GM13977 (cell line): ENCODE data around the gene MRPS9.

ENCODE experiments used
- DNase-seq: peaks from one replicate; pipeline ENCODE4 v3.0.0; 2012; ENCODE audit warnings: low spot score
- in situ Hi-C: fragments of 300-500 bp; cut with MboI; formaldehyde crosslinking; loops from one replicate; pipeline ENCODE4 v1.12.0; 2022; ENCODE audit warnings: low sequenced_read_pairs, low pct_unique_long_range_greater_than_20kb, mixed read lengths, inconsistent platforms; ENCODE audit not compliant: unreplicated experiment
- TF ChIP-seq, protein P1 (sequence below): IDR thresholded peaks from 2 replicates; pipeline ENCODE4 v1.5.1; 2012; ENCODE audit warnings: mild to moderate bottlenecking, control low read depth; ENCODE audit not compliant: insufficient read depth; ENCODE audit errors: extremely low read depth, missing control alignments

MRPS9 gene

GRCh38 chr2:105062158-105062557 is 24.3 kb downstream of the MRPS9 start:
- TF ChIP-seq, protein P1, sequence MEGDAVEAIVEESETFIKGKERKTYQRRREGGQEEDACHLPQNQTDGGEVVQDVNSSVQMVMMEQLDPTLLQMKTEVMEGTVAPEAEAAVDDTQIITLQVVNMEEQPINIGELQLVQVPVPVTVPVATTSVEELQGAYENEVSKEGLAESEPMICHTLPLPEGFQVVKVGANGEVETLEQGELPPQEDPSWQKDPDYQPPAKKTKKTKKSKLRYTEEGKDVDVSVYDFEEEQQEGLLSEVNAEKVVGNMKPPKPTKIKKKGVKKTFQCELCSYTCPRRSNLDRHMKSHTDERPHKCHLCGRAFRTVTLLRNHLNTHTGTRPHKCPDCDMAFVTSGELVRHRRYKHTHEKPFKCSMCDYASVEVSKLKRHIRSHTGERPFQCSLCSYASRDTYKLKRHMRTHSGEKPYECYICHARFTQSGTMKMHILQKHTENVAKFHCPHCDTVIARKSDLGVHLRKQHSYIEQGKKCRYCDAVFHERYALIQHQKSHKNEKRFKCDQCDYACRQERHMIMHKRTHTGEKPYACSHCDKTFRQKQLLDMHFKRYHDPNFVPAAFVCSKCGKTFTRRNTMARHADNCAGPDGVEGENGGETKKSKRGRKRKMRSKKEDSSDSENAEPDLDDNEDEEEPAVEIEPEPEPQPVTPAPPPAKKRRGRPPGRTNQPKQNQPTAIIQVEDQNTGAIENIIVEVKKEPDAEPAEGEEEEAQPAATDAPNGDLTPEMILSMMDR = no peak
- no peak for DNase-seq
- in situ Hi-C loops = no loop called here

- TF ChIP-seq, protein P1 = no peak
- no peak for DNase-seq
- in situ Hi-C loops = no loop called here
Observed at GRCh38 chr2:105068387-105068786, 30.5 kb downstream of the MRPS9 start.

DNA sequence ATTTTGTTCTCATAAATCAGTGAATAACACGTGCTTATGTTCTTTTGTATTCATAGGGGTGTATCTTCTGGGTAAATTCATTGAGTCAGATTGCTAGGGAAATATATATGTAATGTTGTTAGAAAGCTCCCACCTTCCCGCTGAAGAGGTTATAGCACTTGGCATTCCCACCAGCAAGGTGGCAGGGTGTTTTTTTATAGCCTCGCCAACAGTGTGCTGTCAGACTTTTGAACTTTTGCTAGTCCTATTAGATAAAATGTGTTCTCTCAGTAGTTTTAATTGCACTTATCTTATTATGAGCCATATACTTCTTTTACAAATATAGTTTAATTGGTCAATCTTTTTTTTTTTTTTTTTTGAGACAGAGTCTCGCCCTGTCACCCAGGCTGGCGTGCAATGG is 31.0 kb downstream of the MRPS9 start:
- TF ChIP-seq, protein P1 = no peak
- in situ Hi-C loops = no loop called here
- DNase-seq = no peak

DNA sequence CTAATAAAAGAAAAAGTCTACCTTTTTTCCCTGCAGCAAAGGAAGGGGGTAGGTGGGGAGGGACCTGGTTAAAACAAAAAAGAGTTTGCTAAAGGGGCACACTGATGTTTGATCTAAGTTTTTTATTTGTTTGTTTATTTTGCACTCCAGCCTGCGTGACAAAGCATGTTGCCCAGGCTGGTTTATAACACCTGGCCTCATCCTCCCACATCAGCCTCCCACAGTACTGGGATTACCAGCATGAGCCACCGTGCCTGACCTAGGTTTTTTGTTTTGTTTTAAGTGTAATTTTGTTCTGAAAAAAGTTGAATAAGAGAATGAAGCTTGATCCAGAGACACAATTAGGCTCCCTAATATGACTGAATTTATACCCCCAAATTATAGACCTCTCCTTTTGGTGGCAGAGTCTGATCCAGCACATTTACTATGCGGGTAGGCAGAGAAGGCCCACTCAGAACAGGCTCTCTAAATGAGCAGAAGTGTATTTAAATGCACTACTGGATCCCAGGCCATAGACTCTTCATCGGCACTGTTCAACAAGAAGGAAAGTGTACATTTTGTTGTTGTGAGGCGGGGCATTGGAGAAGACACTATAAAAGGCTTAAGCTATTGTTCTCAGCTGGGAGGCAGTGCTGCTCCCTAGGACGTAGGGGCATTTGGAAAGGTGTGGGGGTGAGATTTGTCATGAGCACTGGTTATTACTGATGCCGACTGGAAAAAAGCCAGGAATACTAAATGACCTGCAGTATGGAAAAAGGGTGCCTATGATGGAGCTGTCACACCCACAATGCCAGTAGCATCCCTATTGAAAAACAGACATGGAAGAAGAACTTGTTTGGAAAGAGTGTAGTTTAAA is 32.4 kb downstream of the MRPS9 start:
- in situ Hi-C loops = no loop called here
- TF ChIP-seq, protein P1 = no peak
- DNase-seq = no peak

- in situ Hi-C loops = no loop called here
- no peak for DNase-seq
- TF ChIP-seq, protein P1 = no peak
Observed at GRCh38 chr2:105071379-105071778, 33.5 kb downstream of the MRPS9 start.

DNA sequence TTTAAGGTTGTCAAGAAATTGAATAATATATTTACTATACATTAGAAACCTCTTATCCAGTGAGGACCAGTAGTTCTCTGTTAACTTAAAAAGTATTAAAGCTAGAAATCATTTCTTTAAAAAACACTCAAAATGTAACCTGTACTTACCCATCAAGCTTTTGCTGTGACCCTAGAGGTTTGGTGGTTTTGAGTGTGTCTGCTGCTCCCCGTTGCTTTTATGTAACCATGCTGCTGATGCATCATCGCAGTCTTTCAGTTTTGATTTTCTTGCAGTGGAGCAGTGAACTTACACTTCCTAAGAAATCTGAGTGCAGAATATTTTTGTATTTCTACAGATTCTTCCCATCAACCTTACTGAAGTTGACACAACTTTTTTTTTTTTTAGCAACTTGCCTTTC is 34.2 kb downstream of the MRPS9 start:
- DNase-seq = peak; percentile 20
- in situ Hi-C loops = no loop called here
- TF ChIP-seq, protein P1 = no peak
